Cardiac fibroblast (primary cell): Measurements from ENCODE around the gene MNT.

Experiments used
- DNase-seq, 2 donors: peaks; one replicate each; pipeline versions ENCODE4 v3.0.0 to v3.0.0-alpha.2; 2010; ENCODE audit warnings: low read depth in 2 of 2
- H3K4me3 ChIP-seq, 2 donors: replicated peaks in 1 of 2; 1 replicate in 1 of 2; 2 replicates in 1 of 2; pipeline ENCODE4 v1.5.1; 2011; ENCODE audit warnings: low read depth in 2 of 2, low read length in 2 of 2, mild to moderate bottlenecking in 2 of 2, moderate library complexity in 1 of 2
- TF ChIP-seq, protein P1 (sequence below): IDR thresholded peaks from one replicate; pipeline ENCODE4 v1.5.1; 2011; ENCODE audit warnings: low read depth, mild to moderate bottlenecking, low read length, inconsistent platforms

MNT gene

DNA sequence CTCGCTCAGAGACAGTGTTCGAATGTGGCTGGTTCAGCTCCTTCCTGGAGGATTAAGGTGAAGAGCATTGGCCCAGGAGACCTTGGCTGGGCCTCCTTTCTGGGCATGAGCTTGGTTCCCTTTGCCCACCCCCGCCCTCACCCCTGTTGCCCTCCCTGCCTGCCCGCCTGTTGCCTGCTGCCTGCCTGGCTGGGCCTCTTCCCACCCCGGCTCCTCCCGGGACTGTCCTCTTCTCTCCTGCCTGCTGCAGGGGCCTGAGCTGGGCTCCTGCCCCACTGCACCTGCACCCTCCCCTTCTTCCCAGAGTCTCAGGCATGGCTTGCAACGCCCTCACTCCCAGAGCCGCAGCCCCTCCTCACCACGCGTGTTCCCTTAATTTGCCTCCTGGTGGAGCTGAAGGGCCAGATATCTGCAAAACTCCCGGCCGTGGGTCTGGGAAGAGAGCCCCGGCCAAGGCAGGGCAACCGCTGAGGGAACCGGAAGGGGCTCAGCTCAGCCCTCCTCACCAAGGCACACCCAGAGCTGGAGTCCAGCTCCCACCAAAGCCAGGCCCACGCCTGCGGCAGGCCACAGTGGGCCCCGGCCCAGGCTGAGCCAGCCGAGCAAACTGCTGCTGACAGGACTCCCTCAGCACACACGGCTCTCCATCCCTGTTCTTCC is 31.2 kb downstream of the MNT start:
- TF ChIP-seq, protein P1, sequence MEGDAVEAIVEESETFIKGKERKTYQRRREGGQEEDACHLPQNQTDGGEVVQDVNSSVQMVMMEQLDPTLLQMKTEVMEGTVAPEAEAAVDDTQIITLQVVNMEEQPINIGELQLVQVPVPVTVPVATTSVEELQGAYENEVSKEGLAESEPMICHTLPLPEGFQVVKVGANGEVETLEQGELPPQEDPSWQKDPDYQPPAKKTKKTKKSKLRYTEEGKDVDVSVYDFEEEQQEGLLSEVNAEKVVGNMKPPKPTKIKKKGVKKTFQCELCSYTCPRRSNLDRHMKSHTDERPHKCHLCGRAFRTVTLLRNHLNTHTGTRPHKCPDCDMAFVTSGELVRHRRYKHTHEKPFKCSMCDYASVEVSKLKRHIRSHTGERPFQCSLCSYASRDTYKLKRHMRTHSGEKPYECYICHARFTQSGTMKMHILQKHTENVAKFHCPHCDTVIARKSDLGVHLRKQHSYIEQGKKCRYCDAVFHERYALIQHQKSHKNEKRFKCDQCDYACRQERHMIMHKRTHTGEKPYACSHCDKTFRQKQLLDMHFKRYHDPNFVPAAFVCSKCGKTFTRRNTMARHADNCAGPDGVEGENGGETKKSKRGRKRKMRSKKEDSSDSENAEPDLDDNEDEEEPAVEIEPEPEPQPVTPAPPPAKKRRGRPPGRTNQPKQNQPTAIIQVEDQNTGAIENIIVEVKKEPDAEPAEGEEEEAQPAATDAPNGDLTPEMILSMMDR, result no peak
- peak in 1 of 2 donors; percentile 43 for DNase-seq
- no peak overlapping the region for H3K4me3 ChIP-seq

- H3K4me3 ChIP-seq, result no peak overlapping the region
- TF ChIP-seq, protein P1, result no peak
- peak; percentile 43 to 56 for DNase-seq
Measured at GRCh38 chr17:2369039-2369438, 31.8 kb downstream of the MNT start.

DNA sequence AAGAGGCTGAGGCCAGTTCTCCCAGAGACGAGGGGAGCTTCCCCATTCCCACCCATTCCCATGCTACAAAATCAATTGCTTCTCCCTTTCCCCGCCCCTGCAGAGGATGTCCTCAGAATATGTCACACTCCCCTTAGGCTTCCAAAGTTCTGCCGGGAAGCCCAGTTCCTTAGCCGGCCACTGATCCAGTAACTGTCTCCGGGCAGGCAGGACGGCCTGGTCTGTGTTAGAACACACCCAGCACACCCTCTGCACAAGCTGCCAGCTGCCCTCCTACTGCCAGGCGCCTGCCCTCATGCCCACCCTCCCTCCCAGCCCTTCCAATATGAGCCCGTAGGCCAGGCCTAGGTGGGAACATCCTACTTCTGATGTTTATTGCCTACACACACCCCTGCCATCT is 32.5 kb downstream of the MNT start:
- no peak for DNase-seq
- TF ChIP-seq, protein P1, result no peak
- H3K4me3 ChIP-seq, result no peak overlapping the region

GRCh38 chr17:2366747-2367494 is 33.9 kb downstream of the MNT start:
- peak in 1 of 2 donors; percentile 19 for DNase-seq
- no peak overlapping the region for H3K4me3 ChIP-seq
- TF ChIP-seq, protein P1, result peak; percentile 16

DNA sequence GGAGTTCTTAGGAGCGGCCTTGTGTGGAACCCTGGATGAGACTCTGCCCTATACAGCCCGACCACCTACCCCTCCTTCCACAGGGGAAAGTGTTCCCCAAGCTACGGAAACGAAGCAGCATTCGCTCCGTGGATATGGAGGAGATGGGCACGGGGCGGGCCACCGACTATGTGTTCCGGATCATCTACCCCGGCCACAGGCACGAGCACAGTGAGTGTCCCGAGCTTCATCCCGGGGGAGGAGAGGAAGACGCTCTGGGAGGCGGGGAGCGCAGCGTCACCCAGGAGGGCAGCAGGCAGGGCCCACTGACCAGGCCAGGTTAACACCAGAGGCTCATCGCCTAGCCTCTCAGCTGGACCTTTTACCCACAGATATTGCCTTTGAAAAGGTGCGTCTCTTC is 35.7 kb downstream of the MNT start:
- H3K4me3 ChIP-seq, result no peak overlapping the region
- TF ChIP-seq, protein P1, result no peak
- DNase-seq, result no peak

DNA sequence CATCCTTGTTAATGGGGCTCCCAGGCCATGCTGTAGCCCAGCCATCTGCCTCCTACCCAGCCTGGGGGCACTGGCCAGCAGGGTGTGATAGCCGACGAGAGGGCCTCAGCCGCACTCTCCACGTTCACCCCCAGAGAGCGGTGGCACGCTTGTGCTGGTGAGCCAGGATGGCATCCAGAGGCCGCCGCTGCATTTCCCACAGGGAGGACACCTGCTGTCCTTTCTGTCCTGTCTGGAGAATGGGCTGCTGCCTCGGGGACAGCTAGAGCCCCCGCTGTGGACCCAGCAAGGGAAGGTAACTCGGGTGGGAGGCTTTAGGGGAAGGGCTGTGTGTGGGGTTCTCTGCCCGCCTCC is 36.1 kb downstream of the MNT start:
- no peak for DNase-seq
- TF ChIP-seq, protein P1, result no peak
- no peak overlapping the region for H3K4me3 ChIP-seq
